HepG2 (cell line): ENCODE measurements around the gene TSPYL4. TPM values are rescaled to one million over a fixed set of nuclear protein-coding genes. Genes with fewer than 3 reads are reported as not detected.
A peak's percentile ranks its signal among the peaks of the same experiment; 100 is the strongest.

ENCODE experiments used
- DRAP1 ChIP-seq: IDR thresholded peaks from 2 replicates; pipeline ENCODE4 v1.6.1; 2016; ENCODE audit warnings: missing genetic modification reagents, missing compliant biosample characterization
- E2F1 ChIP-seq: sonication (generic); formaldehyde crosslinking; IDR thresholded peaks from 2 replicates; pipeline ENCODE4 v1.5.0; 2020; ENCODE audit warnings: missing genetic modification reagents
- HNRNPK ChIP-seq: fragments of 200-400 bp; formaldehyde crosslinking; IDR thresholded peaks from 2 replicates; pipeline ENCODE4 v1.6.1; 2018; ENCODE audit warnings: low read length, low read depth, moderate library complexity, mild to moderate bottlenecking; ENCODE audit not compliant: poor library complexity, severe bottlenecking
- HNRNPL ChIP-seq: fragments of 200-400 bp; formaldehyde crosslinking; IDR thresholded peaks from 2 replicates; pipeline ENCODE4 v1.6.1; 2017; ENCODE audit warnings: mild to moderate bottlenecking, low read depth, low read length
- JDP2 ChIP-seq: sonication (generic); formaldehyde crosslinking; IDR thresholded peaks from 2 replicates; pipeline ENCODE4 v1.8.1; 2022; ENCODE audit warnings: missing genetic modification reagents, borderline replicate concordance
- PHB2 ChIP-seq: fragments of 450-650 bp; IDR thresholded peaks from 2 replicates; pipeline ENCODE4 v1.6.1; 2018; ENCODE audit not compliant: partially characterized antibody
- SETDB1 ChIP-seq: sonication (generic); formaldehyde crosslinking; IDR thresholded peaks from 2 replicates; pipeline ENCODE4 v1.5.1; 2020; ENCODE audit warnings: missing genetic modification reagents, mild to moderate bottlenecking, borderline replicate concordance
- SOX5 ChIP-seq: IDR thresholded peaks from 2 replicates; pipeline ENCODE4 v1.6.1; 2016; ENCODE audit warnings: borderline replicate concordance
- TCF7L2 ChIP-seq: IDR thresholded peaks from 2 replicates; pipeline ENCODE4 v1.6.1; 2011; ENCODE audit warnings: mild to moderate bottlenecking, low read depth, low read length, moderate library complexity
- ZNF234 ChIP-seq: sonication (generic); formaldehyde crosslinking; conservative IDR thresholded peaks from 2 replicates; pipeline ENCODE4 v1.5.1; 2020; ENCODE audit warnings: mild to moderate bottlenecking, missing genetic modification reagents
- ZNF407 ChIP-seq: sonication (generic); formaldehyde crosslinking; IDR thresholded peaks from one replicate; pipeline ENCODE4 v1.5.1; 2020; ENCODE audit warnings: mild to moderate bottlenecking, missing genetic modification reagents; ENCODE audit errors: not compliant biosample characterization
- ZNF503 ChIP-seq: sonication (generic); formaldehyde crosslinking; IDR thresholded peaks from 2 replicates; pipeline ENCODE4 v1.4.0; 2020; ENCODE audit warnings: missing genetic modification reagents
- ZNF747 ChIP-seq: sonication (generic); formaldehyde crosslinking; IDR thresholded peaks from 2 replicates; pipeline ENCODE4 v1.8.1; 2023; ENCODE audit warnings: missing genetic modification reagents, mild to moderate bottlenecking, borderline replicate concordance
- ZNF800 ChIP-seq: sonication (generic); formaldehyde crosslinking; IDR thresholded peaks from 2 replicates; pipeline ENCODE4 v1.4.0; 2020; ENCODE audit warnings: missing genetic modification reagents
- polyA plus RNA-seq, 8 experiments: library from polyadenylated mRNA; depleted of rRNA in 3 of 8; stranded (reverse) in 7 of 8; unstranded in 1 of 8; fragments of >200 nt; fragmentation: Illumina TruSeq in 4 of 8; extraction: Trizol in 4 of 8; gene quantifications; 2 replicates each; pipeline versions ENCODE4 v1.2.1 to v1.2.3, GENCODE V29; 2011 to 2016; ENCODE audit warnings: low read depth in 4 of 8, missing spikeins in 1 of 8, mixed read lengths in 1 of 8; ENCODE audit not compliant: insufficient read depth in 1 of 8
- total RNA-seq, 5 experiments: library from RNA; depleted of rRNA; stranded (reverse); fragments of >200 nt; fragmentation: Illumina TruSeq; extraction: Trizol; gene quantifications; 2 replicates each; pipeline ENCODE4 v1.2.3, GENCODE V29; 2016; ENCODE audit warnings: low read depth in 1 of 5

Gene TSPYL4
- total and polyA plus RNA-seq, 2 of the 13 experiments (the other 11 are each of a cell fraction or from before 2014, with no cell fraction given) = 18.0 to 19.7 TPM

- no peak for TF ChIP-seq ZNF407 (CRISPR knock-in tag)
- TF ChIP-seq ZNF800 (CRISPR knock-in tag) = 0 out of 2 replicates have a peak, but pooled peaks have one; percentile 5
- TF ChIP-seq DRAP1 (CRISPR knock-in tag) = 0 out of 2 replicates have a peak, but pooled peaks have one; percentile 3
- TF ChIP-seq ZNF503 (CRISPR knock-in tag) = peak; percentile 44; the same call in 1 of the 2 replicates
- TF ChIP-seq PHB2 = no peak
- no peak for TF ChIP-seq TCF7L2
- 0 out of 2 replicates have a peak, but pooled peaks have one; percentile 17 for TF ChIP-seq E2F1
- no peak for TF ChIP-seq JDP2 (CRISPR knock-in tag)
- TF ChIP-seq SETDB1 = no peak
- TF ChIP-seq ZNF747 (CRISPR knock-in tag) = 0 out of 2 replicates have a peak, but pooled peaks have one; percentile 2
- no peak for TF ChIP-seq HNRNPK
- no peak for TF ChIP-seq ZNF234
- no peak for TF ChIP-seq SOX5 (CRISPR knock-in tag)
- TF ChIP-seq HNRNPL = no peak
Observed at GRCh38 chr6:116254297-116255056, 602 bp upstream of the TSPYL4 start (continued).
